Measurements from ENCODE around the gene EFS.

GRCh38 chr14:23345987-23346692 is 18.8 kb downstream of the EFS start:
- TF ChIP-seq CTCF (IDR thresholded peaks at IDR 0.05; ENCODE audit: borderline replicate concordance, extremely low read depth, low read length, poor library complexity, severe bottlenecking) (no peak), EZH2 (IDR thresholded peaks at IDR 0.05; ENCODE audit: borderline replicate concordance, low read depth, low read length, severe bottlenecking) (no peak)
